SK-N-SH (cell line): ENCODE data around the gene FGFRL1.

Source experiments
- USF2 ChIP-seq: fragments of 150-350 bp; IDR thresholded peaks from 2 replicates; pipeline ENCODE4 v1.6.1; 2017; ENCODE audit warnings: antibody characterized with exemption, low read length, low read depth, borderline replicate concordance
- TF ChIP-seq, protein P1 (sequence below): fragments of 200-600 bp; sonication (generic); IDR thresholded peaks from 2 replicates; pipeline ENCODE4 v1.6.1; 2017; ENCODE audit warnings: antibody characterized with exemption, mild to moderate bottlenecking, moderate library complexity

DNA sequence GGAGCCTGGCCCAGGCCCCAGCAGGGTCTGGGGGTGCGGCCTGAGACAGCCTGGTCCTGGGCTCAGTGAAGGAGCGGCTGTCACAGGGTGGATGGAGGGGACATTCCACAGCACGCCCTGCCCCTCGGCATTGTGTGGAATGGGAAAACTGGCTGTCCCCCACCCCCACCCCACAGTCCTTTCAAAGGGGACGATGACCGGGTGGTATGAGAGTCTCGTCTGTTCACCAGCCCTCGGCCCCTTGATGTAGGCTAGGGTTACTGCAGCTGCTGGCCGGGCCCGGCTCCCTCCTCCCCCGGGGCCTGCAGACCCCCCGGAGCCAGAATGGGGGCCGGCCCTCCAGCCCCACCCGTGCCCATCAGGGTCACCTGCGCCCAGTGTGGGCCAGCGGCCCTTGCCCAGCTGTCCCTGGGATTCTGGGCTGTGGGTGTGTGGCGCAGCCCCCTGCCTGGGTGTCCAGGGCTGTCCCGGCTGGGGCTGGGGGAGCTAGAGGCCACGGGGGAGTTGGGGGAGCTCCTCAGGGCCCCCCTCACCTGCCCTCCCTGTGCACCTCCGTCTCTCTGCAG lies 11.7 kb downstream of the FGFRL1 start:
- TF ChIP-seq, protein P1, sequence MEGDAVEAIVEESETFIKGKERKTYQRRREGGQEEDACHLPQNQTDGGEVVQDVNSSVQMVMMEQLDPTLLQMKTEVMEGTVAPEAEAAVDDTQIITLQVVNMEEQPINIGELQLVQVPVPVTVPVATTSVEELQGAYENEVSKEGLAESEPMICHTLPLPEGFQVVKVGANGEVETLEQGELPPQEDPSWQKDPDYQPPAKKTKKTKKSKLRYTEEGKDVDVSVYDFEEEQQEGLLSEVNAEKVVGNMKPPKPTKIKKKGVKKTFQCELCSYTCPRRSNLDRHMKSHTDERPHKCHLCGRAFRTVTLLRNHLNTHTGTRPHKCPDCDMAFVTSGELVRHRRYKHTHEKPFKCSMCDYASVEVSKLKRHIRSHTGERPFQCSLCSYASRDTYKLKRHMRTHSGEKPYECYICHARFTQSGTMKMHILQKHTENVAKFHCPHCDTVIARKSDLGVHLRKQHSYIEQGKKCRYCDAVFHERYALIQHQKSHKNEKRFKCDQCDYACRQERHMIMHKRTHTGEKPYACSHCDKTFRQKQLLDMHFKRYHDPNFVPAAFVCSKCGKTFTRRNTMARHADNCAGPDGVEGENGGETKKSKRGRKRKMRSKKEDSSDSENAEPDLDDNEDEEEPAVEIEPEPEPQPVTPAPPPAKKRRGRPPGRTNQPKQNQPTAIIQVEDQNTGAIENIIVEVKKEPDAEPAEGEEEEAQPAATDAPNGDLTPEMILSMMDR = no peak
- TF ChIP-seq USF2 = no peak
